ENCODE results near the gene DCPS. TPM values are rescaled to one million over a fixed set of nuclear protein-coding genes. Genes with fewer than 3 reads are reported as not detected.

DCPS gene
- total and polyA plus RNA-seq, 2 of the 4 experiments (the other 2 are of a cell fraction) = 19.7 to 34.8 TPM

GRCh38 chr11:126358763-126359160 lies 54.9 kb downstream of the DCPS start:
- H4K8ac ChIP-seq (ENCODE audit: low read depth in 2 of 2, low read length in 2 of 2) = no peak overlapping the region
- no peak for TF ChIP-seq NFE2L2 (IDR thresholded peaks at IDR 0.05; ENCODE audit: low read depth, low read length)
- TF ChIP-seq RFX5 (IDR thresholded peaks at IDR 0.05; ENCODE audit: low read depth, low read length) = no peak
- no peak for TF ChIP-seq CHD1 (IDR thresholded peaks at IDR 0.05; ENCODE audit: low read depth, low read length)
- no peak for TF ChIP-seq CEBPB (IDR thresholded peaks at IDR 0.05; ENCODE audit: low read depth, low read length)
- TF ChIP-seq ELK1 (IDR thresholded peaks at IDR 0.05; ENCODE audit: borderline replicate concordance, low read depth, low read length) = no peak
- no peak for TF ChIP-seq MXI1 (IDR thresholded peaks at IDR 0.05; ENCODE audit: borderline replicate concordance, low read depth, low read length)
- TF ChIP-seq RAD21 (IDR thresholded peaks at IDR 0.05; ENCODE audit: low read length) = no peak
- no peak for TF ChIP-seq BHLHE40 (IDR thresholded peaks at IDR 0.05; ENCODE audit: low read depth, low read length)
- TF ChIP-seq RCOR1 (IDR thresholded peaks at IDR 0.05; ENCODE audit: insufficient replicate concordance, low read length) = no peak
- TF ChIP-seq MAFK (IDR thresholded peaks at IDR 0.05; ENCODE audit: low read depth, low read length) = no peak
- no peak for TF ChIP-seq SMC3 (IDR thresholded peaks at IDR 0.05; ENCODE audit: low read depth, low read length)
- no TSS peak for BruUV-seq (replicated peaks)

More at GRCh38 chr11:126358763-126359160, 54.9 kb downstream of the DCPS start:
- POLR2A ChIA-PET (ENCODE audit: unreplicated experiment) = no interaction called here
- H3K4me2 ChIP-seq (ENCODE audit: low read depth, low read length) = no peak overlapping the region
- peaks cover 4% of the 10 kb centered on the region; the same call in 1 of the 2 replicates for H3K9me1 ChIP-seq (ENCODE audit: insufficient read depth, low read length)
- no peak overlapping the region for H3K14ac ChIP-seq (replicated peaks; ENCODE audit: low read depth, low read length)
- intact Hi-C loops (cut with micrococcal nuclease) (no loop called here), in situ Hi-C loops (cut with MboI; ENCODE audit: low sequenced_read_pairs) (no loop called here), dilution Hi-C loops (cut with HindIII; ENCODE audit: low sequenced_read_pairs, unreplicated experiment) (no loop called here)
- no peak overlapping the region for H3K9ac ChIP-seq (ENCODE audit: low read depth, low read length)
- CTCF ChIA-PET = interaction anchor here (0.7 kb wide), 1 partner anchor 48 kb away, joined by 4 read pairs; no protein-coding TSS in a partner anchor
- no peak overlapping the region for H2BK5ac ChIP-seq (ENCODE audit: low read depth, low read length, poor library complexity, severe bottlenecking)
- no peak overlapping the region for H3K18ac ChIP-seq (ENCODE audit: low read depth, low read length)
- H3K4me1 ChIP-seq (ENCODE audit: control insufficient read depth, insufficient read depth, low read length) = peaks cover 21% of the 10 kb centered on the region
- H2BK20ac ChIP-seq (ENCODE audit: low read depth, low read length) = no peak overlapping the region
- peaks cover 4% of the 10 kb centered on the region for H4K20me1 ChIP-seq (ENCODE audit: insufficient read depth, low read length)
- H3K79me1 ChIP-seq (ENCODE audit: low read depth in 1 of 2, low read length in 2 of 2) = peaks cover 20 to 57% of the 10 kb centered on the region in 2 experiments
- no peak overlapping the region for H4K5ac ChIP-seq (ENCODE audit: low read depth, low read length)
- no peaks in the 10 kb centered on the region for H3K27me3 ChIP-seq (ENCODE audit: control insufficient read depth, insufficient read depth, low read length)
- no peak overlapping the region for H3K4me3 ChIP-seq (ENCODE audit: insufficient read depth, low read depth, low read length)
- no peak overlapping the region for H2AFZ ChIP-seq (replicated peaks; ENCODE audit: low read length, poor library complexity)
- H3K56ac ChIP-seq (ENCODE audit: extremely low read depth, insufficient read depth, low read length) = no peak overlapping the region
- DNase-seq = no peak
- no peaks in the 10 kb centered on the region for H3K9me3 ChIP-seq (ENCODE audit: control insufficient read depth, insufficient read depth, low read length)
- H3K23ac ChIP-seq (ENCODE audit: low read depth, low read length) = no peak overlapping the region
- H2AK5ac ChIP-seq (ENCODE audit: low read depth, low read length) = no peak overlapping the region
- no peak overlapping the region for H2BK120ac ChIP-seq (ENCODE audit: low read depth, low read length)
- no peak overlapping the region for H2BK15ac ChIP-seq (ENCODE audit: low read depth, low read length)
- ATAC-seq (ENCODE audit: low read depth) = no peak
- H3K4ac ChIP-seq (ENCODE audit: low read depth, low read length) = no peak overlapping the region
- H4K91ac ChIP-seq (ENCODE audit: insufficient read depth, low read depth, low read length) = no peak overlapping the region
- no peaks in the 10 kb centered on the region for H3K36me3 ChIP-seq (ENCODE audit: control insufficient read depth, insufficient read depth, low read length)
- no peak overlapping the region for H2AK9ac ChIP-seq (replicated peaks; ENCODE audit: low read depth, low read length, poor library complexity)
- 88% methylated on average over 1 of the region's 2 CpGs; no CpG with 5 or more reads in 1 of the 2 experiments for WGBS, 2 experiments (ENCODE audit: extremely low coverage in 2 of 2, insufficient read length in 1 of 2)
- H3K27ac ChIP-seq (ENCODE audit: insufficient read depth, low read length) = no peak overlapping the region

Data from IMR-90 (cell line).